HepG2 (cell line): ENCODE measurements around the gene GSKIP. TPM values are rescaled to one million over a fixed set of nuclear protein-coding genes. Genes with fewer than 3 reads are reported as not detected.
"Not testable (repeated sequence)": the region's sequence is repeated elsewhere in the genome, so short reads cannot be mapped to it uniquely, and the experiment has no call there.

Experiments used
- ATAC-seq: fragments of 200-7000 bp; cut with Tn5 transposase; 3 replicates; pipeline ENCODE4 v1.9.1; 2020; ENCODE audit warnings: mild to moderate bottlenecking, moderate library complexity
- BruUV-seq: library from RNA; stranded (reverse); fragments of 400-500 nt; replicated peaks from 2 replicates; lab custom pipeline; 2021; lab: Mats Ljungman, UMichigan
- CTCF ChIA-PET: fragments of 300-600 bp; formaldehyde crosslinking; extraction: SDS; loops from one replicate; lab custom pipeline; 2021; ENCODE audit warnings: low total read pairs, inconsistent platforms, low intra/inter-chr PET ratio; lab: Yijun Ruan, JAX
- POLR2A ChIA-PET: fragments of 350-600 bp; sonication (Branson Sonifier 250); formaldehyde crosslinking; loops from one replicate; lab custom pipeline; 2020; ENCODE audit warnings: antibody characterized with exemption, inconsistent platforms; lab: Yijun Ruan, JAX
- DNase-seq: peaks from one replicate; pipeline ENCODE4 v3.0.0-alpha.2; 2015; ENCODE audit warnings: low spot score
- FAIRE-seq: peaks from 3 replicates; lab custom pipeline; 2011; peaks lifted over from hg19 to GRCh38; lab: Jason Lieb, UNC
- H2AFZ ChIP-seq: one replicate; pipeline ENCODE4 v1.6.1; 2011; ENCODE audit warnings: low read length, inconsistent platforms
- H3K27ac ChIP-seq: fragments of 300-600 bp; 3 replicates; pipeline ENCODE4 v1.8.0; 2011; ENCODE audit warnings: mixed run types, mild to moderate bottlenecking, mixed read lengths, low read length, inconsistent platforms; ENCODE audit not compliant: insufficient read depth; ENCODE audit errors: extremely low read length
- H3K27me3 ChIP-seq, 2 experiments: fragments of 200-600 bp in 1 of 2; 2 replicates in 1 of 2; 3 replicates in 1 of 2; pipeline versions ENCODE4 v1.6.0 to v1.8.0; 2011; ENCODE audit warnings: low read length in 2 of 2, mild to moderate bottlenecking in 2 of 2, moderate library complexity in 2 of 2, inconsistent platforms in 1 of 2; ENCODE audit not compliant: insufficient read depth in 2 of 2, control insufficient read depth in 1 of 2
- H3K36me3 ChIP-seq, 2 experiments: fragments of 200-600 bp in 1 of 2; replicated peaks in 1 of 2; 2 replicates in 1 of 2; 3 replicates in 1 of 2; pipeline versions ENCODE4 v1.5.1 to v1.8.0; 2011; ENCODE audit warnings: low read length in 2 of 2, inconsistent platforms in 1 of 2; ENCODE audit not compliant: insufficient read depth in 2 of 2, control insufficient read depth in 1 of 2
- H3K4me1 ChIP-seq: 2 replicates; pipeline ENCODE4 v1.5.1; 2012; ENCODE audit warnings: low read length, inconsistent platforms; ENCODE audit not compliant: insufficient read depth
- H3K4me2 ChIP-seq: 2 replicates; pipeline ENCODE4 v1.6.0; 2011; ENCODE audit warnings: low read depth, low read length, inconsistent platforms
- H3K4me3 ChIP-seq, 3 experiments: fragments of 200-600 bp in 1 of 3; sonication (generic), shearing (Covaris generic) in 1 of 3; replicated peaks in 1 of 3; 2 replicates each; pipeline ENCODE4 v1.5.1; 2011 to 2016; ENCODE audit warnings: low read length in 3 of 3, inconsistent platforms in 2 of 3, low read depth in 2 of 3, mild to moderate bottlenecking in 2 of 3, control low read depth in 1 of 3, mixed read lengths in 1 of 3; ENCODE audit not compliant: insufficient read depth in 1 of 3
- H3K79me2 ChIP-seq: one replicate; pipeline ENCODE4 v1.6.1; 2011; ENCODE audit warnings: low read length, inconsistent platforms; ENCODE audit not compliant: insufficient read depth
- H3K9ac ChIP-seq: 2 replicates; pipeline ENCODE4 v1.6.0; 2011; ENCODE audit warnings: mild to moderate bottlenecking, low read depth, low read length, inconsistent platforms; ENCODE audit not compliant: insufficient read depth
- H3K9me3 ChIP-seq: 2 replicates; pipeline ENCODE4 v1.5.1; 2012; ENCODE audit warnings: mild to moderate bottlenecking, low read length
- H4K20me1 ChIP-seq: 2 replicates; pipeline ENCODE4 v1.6.0; 2011; ENCODE audit warnings: inconsistent platforms, mild to moderate bottlenecking, low read length, moderate library complexity; ENCODE audit not compliant: insufficient read depth
- RNF2 ChIP-seq: fragments of 450-650 bp; conservative IDR thresholded peaks from 2 replicates; pipeline ENCODE4 v1.6.1; 2016; ENCODE audit warnings: low read depth
- ZNF253 ChIP-seq: sonication (generic); formaldehyde crosslinking; IDR thresholded peaks from 2 replicates; pipeline ENCODE4 v1.8.0; 2022; ENCODE audit warnings: mild to moderate bottlenecking, missing genetic modification reagents, borderline replicate concordance
- WGBS: methylation state at CpG from one replicate; pipeline ENCODE4 v1.1.6; 2017; ENCODE audit warnings: low lambda C conversion rate; 5-methylcytosine and 5-hydroxymethylcytosine counted together
- in situ Hi-C: cut with HindIII; loops from 2 replicates; pipeline ENCODE4 v1.10.0; 2017; ENCODE audit warnings: low pct_unique_long_range_greater_than_20kb; ENCODE audit not compliant: extremely low pct_ligation_motif_present
- intact Hi-C: fragments of 100-400 bp; cut with micrococcal nuclease; formaldehyde crosslinking; loops from one replicate; pipeline ENCODE4 v1.10.0; 2022; ENCODE audit not compliant: unreplicated experiment
- polyA plus RNA-seq, 8 experiments: library from polyadenylated mRNA; depleted of rRNA in 3 of 8; stranded (reverse) in 7 of 8; unstranded in 1 of 8; fragments of >200 nt; fragmentation: Illumina TruSeq in 4 of 8; extraction: Trizol in 4 of 8; gene quantifications; 2 replicates each; pipeline versions ENCODE4 v1.2.1 to v1.2.3, GENCODE V29; 2011 to 2016; ENCODE audit warnings: low read depth in 4 of 8, missing spikeins in 1 of 8, mixed read lengths in 1 of 8; ENCODE audit not compliant: insufficient read depth in 1 of 8
- total RNA-seq, 5 experiments: library from RNA; depleted of rRNA; stranded (reverse); fragments of >200 nt; fragmentation: Illumina TruSeq; extraction: Trizol; gene quantifications; 2 replicates each; pipeline ENCODE4 v1.2.3, GENCODE V29; 2016; ENCODE audit warnings: low read depth in 1 of 5

The GSKIP gene
- total and polyA plus RNA-seq, 2 of the 13 experiments (the other 11 are each of a cell fraction or from before 2014, with no cell fraction given): 12.5 to 27.3 TPM

DNA sequence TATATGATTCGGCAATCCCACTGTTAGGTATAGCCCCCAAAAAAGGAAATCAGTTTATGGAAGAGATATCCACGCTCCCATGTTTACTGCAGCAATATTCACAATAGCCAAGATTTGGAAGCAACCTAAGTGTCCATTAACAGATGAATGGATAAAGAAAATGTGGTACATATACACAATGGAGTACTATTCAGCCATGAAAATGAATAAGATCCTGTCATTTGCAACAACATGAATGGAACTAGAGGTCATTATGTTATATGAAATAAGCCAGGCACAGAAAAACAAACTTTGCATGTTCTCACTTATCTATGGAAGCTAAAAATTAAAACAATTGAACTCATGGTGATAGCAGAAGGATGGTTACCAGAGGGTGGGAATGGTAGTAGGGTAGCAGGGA, 15.4 kb upstream of the GSKIP start:
- H3K4me3 ChIP-seq, H3K9me3 ChIP-seq, DNase-seq, intact Hi-C loops, H3K79me2 ChIP-seq, H3K27me3 ChIP-seq, H3K27ac ChIP-seq, CTCF ChIA-PET, H3K4me1 ChIP-seq, H3K9ac ChIP-seq, FAIRE-seq, ATAC-seq, in situ Hi-C loops, POLR2A ChIA-PET, BruUV-seq, H2AFZ ChIP-seq, H4K20me1 ChIP-seq, H3K36me3 ChIP-seq, H3K4me2 ChIP-seq: not testable (repeated sequence)
- whole genome bisulfite sequencing: 97% methylated on average over 2 of the region's 2 CpGs

GRCh38 chr14:96349286-96350075, 13.8 kb upstream of the GSKIP start:
- Histone ChIP-seq H3K36me3 (no peaks in the 10 kb centered on the region), H3K27me3 (no peaks in the 10 kb centered on the region), H3K4me2 (no peak overlapping the region), H3K4me1 (no peaks in the 10 kb centered on the region), H2AFZ (no peak overlapping the region), H3K4me3 (no peak overlapping the region), H3K27ac (no peak overlapping the region), H3K9ac (no peak overlapping the region), H3K9me3 (no peaks in the 10 kb centered on the region), H4K20me1 (no peaks in the 10 kb centered on the region), H3K79me2 (no peaks in the 10 kb centered on the region)
- TF ChIP-seq ZNF253 (CRISPR knock-in tag) (no peak), RNF2 (no peak)
- in situ Hi-C loops (no loop called here), intact Hi-C loops (no loop called here)
- 95% methylated on average over 7 of the region's 7 CpGs for WGBS
- ChIA-PET CTCF (no interaction called here), POLR2A (no interaction called here)
- FAIRE-seq (no peak), DNase-seq (no peak), ATAC-seq (no peak)
- BruUV-seq: no TSS peak
